HepG2 (cell line): ENCODE results near the gene GPATCH3.

Source experiments
- ASH2L ChIP-seq: fragments of 300-600, 200-600 bp; sonication (generic); IDR thresholded peaks from 2 replicates; pipeline ENCODE4 v1.7.0; 2017; ENCODE audit warnings: low read depth, mild to moderate bottlenecking, moderate library complexity, mixed read lengths, low read length; ENCODE audit not compliant: insufficient read length
- GTF2F1 ChIP-seq: fragments of 150-350 bp; IDR thresholded peaks from 2 replicates; pipeline ENCODE4 v1.6.1; 2014; ENCODE audit warnings: low read length
- PHF8 ChIP-seq: sonication (generic); formaldehyde crosslinking; IDR thresholded peaks from 2 replicates; pipeline ENCODE4 v1.5.0; 2020; ENCODE audit warnings: missing genetic modification reagents
- TAF1 ChIP-seq: sonication (generic); formaldehyde crosslinking; IDR thresholded peaks from 2 replicates; pipeline ENCODE4 v1.4.0; 2020; ENCODE audit warnings: missing genetic modification reagents
- ZBTB3 ChIP-seq: sonication (generic); formaldehyde crosslinking; IDR thresholded peaks from 2 replicates; pipeline ENCODE4 v1.4.0; 2020; ENCODE audit warnings: low read depth, mild to moderate bottlenecking, moderate library complexity, missing genetic modification reagents, borderline replicate concordance
- ZKSCAN1 ChIP-seq: fragments of 150-350 bp; IDR thresholded peaks from 2 replicates; pipeline ENCODE4 v1.6.1; 2014; ENCODE audit warnings: low read length
- TF ChIP-seq, protein P1 (sequence below): sonication (generic); formaldehyde crosslinking; IDR thresholded peaks from 2 replicates; pipeline ENCODE4 v1.8.0; 2022; ENCODE audit warnings: mild to moderate bottlenecking, missing genetic modification reagents
- TF ChIP-seq, protein P2 (sequence below): sonication (generic); formaldehyde crosslinking; IDR thresholded peaks from 2 replicates; pipeline ENCODE4 v1.4.0; 2020; ENCODE audit warnings: missing genetic modification reagents
- TF ChIP-seq, protein P3 (sequence below): IDR thresholded peaks from 2 replicates; pipeline ENCODE4 v1.6.1; 2016; ENCODE audit warnings: missing compliant biosample characterization, missing genetic modification reagents, borderline replicate concordance
- TF ChIP-seq, protein P4 (sequence below): sonication (generic); formaldehyde crosslinking; IDR thresholded peaks from 2 replicates; pipeline ENCODE4 v1.4.0; 2020; ENCODE audit warnings: missing genetic modification reagents
- TF ChIP-seq, protein P5 (sequence below): sonication (generic); formaldehyde crosslinking; IDR thresholded peaks from 2 replicates; pipeline ENCODE4 v1.5.0; 2020; ENCODE audit warnings: mild to moderate bottlenecking, missing genetic modification reagents, moderate library complexity
- TF ChIP-seq, protein P6 (sequence below), 2 experiments: sonication (generic) in 1 of 2; formaldehyde crosslinking in 1 of 2; IDR thresholded peaks; 2 replicates each; pipeline versions ENCODE4 v1.6.1 to v1.9.0; 2014 to 2022; ENCODE audit warnings: antibody characterized with exemption in 1 of 2, borderline replicate concordance in 1 of 2, inconsistent platforms in 1 of 2, low read depth in 1 of 2, missing genetic modification reagents in 1 of 2

DNA sequence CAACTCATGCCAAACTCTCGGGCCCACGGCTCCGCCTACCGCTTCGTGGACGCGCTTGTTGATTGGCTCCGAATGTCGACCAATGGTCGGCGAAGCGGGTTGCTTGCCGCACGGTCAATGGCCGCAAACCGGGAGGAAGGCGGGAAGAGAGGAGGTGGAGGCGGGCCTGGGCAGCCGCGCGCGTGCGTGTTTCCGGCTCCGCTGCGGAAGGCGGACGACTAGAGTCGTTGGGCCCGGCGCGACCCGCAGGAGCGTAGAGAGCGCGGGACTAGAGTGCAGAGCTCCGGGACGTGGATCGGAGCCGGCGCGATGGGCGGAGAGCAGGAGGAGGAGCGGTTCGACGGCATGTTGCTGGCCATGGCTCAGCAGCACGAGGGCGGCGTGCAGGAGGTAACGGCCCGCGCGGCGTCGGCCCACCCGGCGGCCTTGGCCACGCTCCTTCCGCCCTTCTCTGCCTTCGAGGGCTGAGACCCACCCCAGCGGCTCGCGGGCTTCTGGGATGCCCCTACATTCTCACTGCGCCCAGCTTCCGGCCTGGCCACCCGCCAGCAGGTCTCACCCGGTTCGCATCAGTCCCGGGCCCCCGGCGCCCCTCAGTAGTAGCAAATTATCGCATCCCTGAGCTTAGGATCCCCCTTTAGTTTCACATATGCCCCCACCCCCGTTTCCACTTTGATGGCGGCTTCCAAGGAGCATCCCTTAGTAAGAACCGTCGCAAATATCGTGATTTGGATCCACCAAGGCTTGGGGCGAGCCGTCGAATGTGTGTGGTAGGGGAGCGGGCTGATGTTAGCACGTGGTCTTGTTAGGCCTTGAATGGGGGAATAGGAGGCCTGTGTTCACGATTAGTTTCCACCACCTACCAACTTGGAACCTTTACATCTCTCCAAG lies 21.5 kb upstream of the GPATCH3 start, which contains the start of gene NUDC:
- TF ChIP-seq GTF2F1 = no peak
- TF ChIP-seq, protein P1, sequence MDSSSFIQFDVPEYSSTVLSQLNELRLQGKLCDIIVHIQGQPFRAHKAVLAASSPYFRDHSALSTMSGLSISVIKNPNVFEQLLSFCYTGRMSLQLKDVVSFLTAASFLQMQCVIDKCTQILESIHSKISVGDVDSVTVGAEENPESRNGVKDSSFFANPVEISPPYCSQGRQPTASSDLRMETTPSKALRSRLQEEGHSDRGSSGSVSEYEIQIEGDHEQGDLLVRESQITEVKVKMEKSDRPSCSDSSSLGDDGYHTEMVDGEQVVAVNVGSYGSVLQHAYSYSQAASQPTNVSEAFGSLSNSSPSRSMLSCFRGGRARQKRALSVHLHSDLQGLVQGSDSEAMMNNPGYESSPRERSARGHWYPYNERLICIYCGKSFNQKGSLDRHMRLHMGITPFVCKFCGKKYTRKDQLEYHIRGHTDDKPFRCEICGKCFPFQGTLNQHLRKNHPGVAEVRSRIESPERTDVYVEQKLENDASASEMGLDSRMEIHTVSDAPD (CRISPR knock-in tag) = no peak
- TF ChIP-seq, protein P2, sequence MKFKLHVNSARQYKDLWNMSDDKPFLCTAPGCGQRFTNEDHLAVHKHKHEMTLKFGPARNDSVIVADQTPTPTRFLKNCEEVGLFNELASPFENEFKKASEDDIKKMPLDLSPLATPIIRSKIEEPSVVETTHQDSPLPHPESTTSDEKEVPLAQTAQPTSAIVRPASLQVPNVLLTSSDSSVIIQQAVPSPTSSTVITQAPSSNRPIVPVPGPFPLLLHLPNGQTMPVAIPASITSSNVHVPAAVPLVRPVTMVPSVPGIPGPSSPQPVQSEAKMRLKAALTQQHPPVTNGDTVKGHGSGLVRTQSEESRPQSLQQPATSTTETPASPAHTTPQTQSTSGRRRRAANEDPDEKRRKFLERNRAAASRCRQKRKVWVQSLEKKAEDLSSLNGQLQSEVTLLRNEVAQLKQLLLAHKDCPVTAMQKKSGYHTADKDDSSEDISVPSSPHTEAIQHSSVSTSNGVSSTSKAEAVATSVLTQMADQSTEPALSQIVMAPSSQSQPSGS (CRISPR knock-in tag) = no peak
- TF ChIP-seq ASH2L = no peak
- TF ChIP-seq PHF8 (CRISPR knock-in tag) = peak; percentile 91
- TF ChIP-seq, protein P3, sequence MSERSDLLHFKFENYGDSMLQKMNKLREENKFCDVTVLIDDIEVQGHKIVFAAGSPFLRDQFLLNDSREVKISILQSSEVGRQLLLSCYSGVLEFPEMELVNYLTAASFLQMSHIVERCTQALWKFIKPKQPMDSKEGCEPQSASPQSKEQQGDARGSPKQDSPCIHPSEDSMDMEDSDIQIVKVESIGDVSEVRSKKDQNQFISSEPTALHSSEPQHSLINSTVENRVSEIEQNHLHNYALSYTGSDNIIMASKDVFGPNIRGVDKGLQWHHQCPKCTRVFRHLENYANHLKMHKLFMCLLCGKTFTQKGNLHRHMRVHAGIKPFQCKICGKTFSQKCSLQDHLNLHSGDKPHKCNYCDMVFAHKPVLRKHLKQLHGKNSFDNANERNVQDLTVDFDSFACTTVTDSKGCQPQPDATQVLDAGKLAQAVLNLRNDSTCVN = no peak; the same call in 1 of the 2 replicates
- TF ChIP-seq, protein P4, sequence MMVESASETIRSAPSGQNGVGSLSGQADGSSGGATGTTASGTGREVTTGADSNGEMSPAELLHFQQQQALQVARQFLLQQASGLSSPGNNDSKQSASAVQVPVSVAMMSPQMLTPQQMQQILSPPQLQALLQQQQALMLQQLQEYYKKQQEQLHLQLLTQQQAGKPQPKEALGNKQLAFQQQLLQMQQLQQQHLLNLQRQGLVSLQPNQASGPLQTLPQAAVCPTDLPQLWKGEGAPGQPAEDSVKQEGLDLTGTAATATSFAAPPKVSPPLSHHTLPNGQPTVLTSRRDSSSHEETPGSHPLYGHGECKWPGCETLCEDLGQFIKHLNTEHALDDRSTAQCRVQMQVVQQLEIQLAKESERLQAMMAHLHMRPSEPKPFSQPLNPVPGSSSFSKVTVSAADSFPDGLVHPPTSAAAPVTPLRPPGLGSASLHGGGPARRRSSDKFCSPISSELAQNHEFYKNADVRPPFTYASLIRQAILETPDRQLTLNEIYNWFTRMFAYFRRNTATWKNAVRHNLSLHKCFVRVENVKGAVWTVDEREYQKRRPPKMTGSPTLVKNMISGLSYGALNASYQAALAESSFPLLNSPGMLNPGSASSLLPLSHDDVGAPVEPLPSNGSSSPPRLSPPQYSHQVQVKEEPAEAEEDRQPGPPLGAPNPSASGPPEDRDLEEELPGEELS = peak; percentile 7; the same call in 1 of the 2 replicates
- no peak for TF ChIP-seq ZKSCAN1
- TF ChIP-seq, protein P5, sequence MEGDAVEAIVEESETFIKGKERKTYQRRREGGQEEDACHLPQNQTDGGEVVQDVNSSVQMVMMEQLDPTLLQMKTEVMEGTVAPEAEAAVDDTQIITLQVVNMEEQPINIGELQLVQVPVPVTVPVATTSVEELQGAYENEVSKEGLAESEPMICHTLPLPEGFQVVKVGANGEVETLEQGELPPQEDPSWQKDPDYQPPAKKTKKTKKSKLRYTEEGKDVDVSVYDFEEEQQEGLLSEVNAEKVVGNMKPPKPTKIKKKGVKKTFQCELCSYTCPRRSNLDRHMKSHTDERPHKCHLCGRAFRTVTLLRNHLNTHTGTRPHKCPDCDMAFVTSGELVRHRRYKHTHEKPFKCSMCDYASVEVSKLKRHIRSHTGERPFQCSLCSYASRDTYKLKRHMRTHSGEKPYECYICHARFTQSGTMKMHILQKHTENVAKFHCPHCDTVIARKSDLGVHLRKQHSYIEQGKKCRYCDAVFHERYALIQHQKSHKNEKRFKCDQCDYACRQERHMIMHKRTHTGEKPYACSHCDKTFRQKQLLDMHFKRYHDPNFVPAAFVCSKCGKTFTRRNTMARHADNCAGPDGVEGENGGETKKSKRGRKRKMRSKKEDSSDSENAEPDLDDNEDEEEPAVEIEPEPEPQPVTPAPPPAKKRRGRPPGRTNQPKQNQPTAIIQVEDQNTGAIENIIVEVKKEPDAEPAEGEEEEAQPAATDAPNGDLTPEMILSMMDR (CRISPR knock-in tag) = no peak
- peak; percentile 95 for TF ChIP-seq TAF1 (CRISPR knock-in tag)
- TF ChIP-seq, protein P6, sequence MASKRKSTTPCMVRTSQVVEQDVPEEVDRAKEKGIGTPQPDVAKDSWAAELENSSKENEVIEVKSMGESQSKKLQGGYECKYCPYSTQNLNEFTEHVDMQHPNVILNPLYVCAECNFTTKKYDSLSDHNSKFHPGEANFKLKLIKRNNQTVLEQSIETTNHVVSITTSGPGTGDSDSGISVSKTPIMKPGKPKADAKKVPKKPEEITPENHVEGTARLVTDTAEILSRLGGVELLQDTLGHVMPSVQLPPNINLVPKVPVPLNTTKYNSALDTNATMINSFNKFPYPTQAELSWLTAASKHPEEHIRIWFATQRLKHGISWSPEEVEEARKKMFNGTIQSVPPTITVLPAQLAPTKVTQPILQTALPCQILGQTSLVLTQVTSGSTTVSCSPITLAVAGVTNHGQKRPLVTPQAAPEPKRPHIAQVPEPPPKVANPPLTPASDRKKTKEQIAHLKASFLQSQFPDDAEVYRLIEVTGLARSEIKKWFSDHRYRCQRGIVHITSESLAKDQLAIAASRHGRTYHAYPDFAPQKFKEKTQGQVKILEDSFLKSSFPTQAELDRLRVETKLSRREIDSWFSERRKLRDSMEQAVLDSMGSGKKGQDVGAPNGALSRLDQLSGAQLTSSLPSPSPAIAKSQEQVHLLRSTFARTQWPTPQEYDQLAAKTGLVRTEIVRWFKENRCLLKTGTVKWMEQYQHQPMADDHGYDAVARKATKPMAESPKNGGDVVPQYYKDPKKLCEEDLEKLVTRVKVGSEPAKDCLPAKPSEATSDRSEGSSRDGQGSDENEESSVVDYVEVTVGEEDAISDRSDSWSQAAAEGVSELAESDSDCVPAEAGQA (IDR thresholded peaks at IDR 0.05; ENCODE audit: low read depth) = no peak; the same call in 1 of the 2 replicates
- TF ChIP-seq, protein P6 (CRISPR knock-in tag; IDR thresholded peaks at IDR 0.05; ENCODE audit: borderline replicate concordance) = peak; percentile 67; the same call in 1 of the 2 replicates
- no peak; the same call in 1 of the 2 replicates for TF ChIP-seq ZBTB3 (CRISPR knock-in tag)
